Hematopoietic multipotent progenitor cell (in vitro differentiated cells): ENCODE measurements around the gene CCND3. TPM values are rescaled to one million over a fixed set of nuclear protein-coding genes. Genes with fewer than 3 reads are reported as not detected.

Experiments used
- DNase-seq, 3 donors: peaks; one replicate each; pipeline ENCODE4 v3.0.0-alpha.2; 2011 to 2015; ENCODE audit warnings: low read depth in 2 of 3, low spot score in 2 of 3
- total RNA-seq: library from RNA; depleted of rRNA; stranded (reverse); fragments of >200 nt; gene quantifications from one replicate; pipeline ENCODE4 v1.2.3, GENCODE V29; 2012

The CCND3 gene
- total RNA-seq = 141 TPM

GRCh38 chr6:41941280-41942066 is at the start of gene CCND3:
Gene CCND3, minus strand, starts transcription at chr6:41941808. Its CDS starts 159 bp downstream, at chr6:41941649.
- DNase-seq = peak; percentile 58 to 76 (median 72)

GRCh38 chr6:41986339-41986738 is 44.7 kb upstream of the CCND3 start:
- no peak for DNase-seq

GRCh38 chr6:41984623-41985022 is 43.0 kb upstream of the CCND3 start:
- no peak for DNase-seq

- no peak for DNase-seq
These were observed 35.3 kb upstream of the CCND3 start for GRCh38 chr6:41976794-41977484.

GRCh38 chr6:41975276-41975675 is 33.7 kb upstream of the CCND3 start:
- no peak for DNase-seq

GRCh38 chr6:41974281-41974825 is 32.7 kb upstream of the CCND3 start:
- no peak for DNase-seq

GRCh38 chr6:41972826-41973225 is 31.2 kb upstream of the CCND3 start:
- no peak for DNase-seq

- peak in 1 of 3 donors; percentile 17 for DNase-seq
These were observed 28.8 kb upstream of the CCND3 start for GRCh38 chr6:41970436-41970846.

- no peak for DNase-seq
These were observed 26.0 kb upstream of the CCND3 start for GRCh38 chr6:41967312-41968287.

GRCh38 chr6:41966961-41967311 is 25.3 kb upstream of the CCND3 start:
- peak in 2 of 3 donors; percentile 21 to 36 for DNase-seq

- no peak for DNase-seq
These were observed 24.8 kb upstream of the CCND3 start for GRCh38 chr6:41966214-41966920.

GRCh38 chr6:41965429-41966213 is 24.0 kb upstream of the CCND3 start:
- DNase-seq = no peak

GRCh38 chr6:41964201-41964887 is 22.7 kb upstream of the CCND3 start:
- DNase-seq = no peak

- no peak for DNase-seq
These were observed 21.8 kb upstream of the CCND3 start for GRCh38 chr6:41963371-41963770.

- DNase-seq = no peak
These were observed 18.4 kb upstream of the CCND3 start for GRCh38 chr6:41960028-41960427.

- DNase-seq = no peak
These were observed 16.6 kb upstream of the CCND3 start for GRCh38 chr6:41958022-41958856.

- no peak for DNase-seq
These were observed 15.5 kb upstream of the CCND3 start for GRCh38 chr6:41957117-41957516.

GRCh38 chr6:41955412-41955811 is 13.8 kb upstream of the CCND3 start:
- DNase-seq = no peak
